IPS-18a (cell line): Measurements from ENCODE around the gene MEX3D.

Experiments
- H3K27ac ChIP-seq: one replicate; pipeline ENCODE4 v1.5.1; 2013; ENCODE audit warnings: low read length
- H3K27me3 ChIP-seq: one replicate; pipeline ENCODE4 v1.6.1; 2013; ENCODE audit warnings: mild to moderate bottlenecking, low read length; ENCODE audit not compliant: control insufficient read depth, insufficient read depth
- H3K36me3 ChIP-seq: one replicate; pipeline ENCODE4 v1.6.1; 2013; ENCODE audit warnings: low read depth, low read length; ENCODE audit not compliant: control insufficient read depth
- H3K4me1 ChIP-seq: one replicate; pipeline ENCODE4 v1.6.1; 2013; ENCODE audit warnings: low read depth, low read length; ENCODE audit not compliant: control insufficient read depth
- H3K4me3 ChIP-seq: one replicate; pipeline ENCODE4 v1.5.1; 2013; ENCODE audit warnings: low read length
- H3K9ac ChIP-seq: one replicate; pipeline ENCODE4 v1.6.1; 2013; ENCODE audit warnings: mild to moderate bottlenecking, low read length, moderate library complexity
- H3K9me3 ChIP-seq: one replicate; pipeline ENCODE4 v1.6.1; 2013; ENCODE audit warnings: low read depth, low read length; ENCODE audit not compliant: control insufficient read depth

Gene MEX3D

DNA sequence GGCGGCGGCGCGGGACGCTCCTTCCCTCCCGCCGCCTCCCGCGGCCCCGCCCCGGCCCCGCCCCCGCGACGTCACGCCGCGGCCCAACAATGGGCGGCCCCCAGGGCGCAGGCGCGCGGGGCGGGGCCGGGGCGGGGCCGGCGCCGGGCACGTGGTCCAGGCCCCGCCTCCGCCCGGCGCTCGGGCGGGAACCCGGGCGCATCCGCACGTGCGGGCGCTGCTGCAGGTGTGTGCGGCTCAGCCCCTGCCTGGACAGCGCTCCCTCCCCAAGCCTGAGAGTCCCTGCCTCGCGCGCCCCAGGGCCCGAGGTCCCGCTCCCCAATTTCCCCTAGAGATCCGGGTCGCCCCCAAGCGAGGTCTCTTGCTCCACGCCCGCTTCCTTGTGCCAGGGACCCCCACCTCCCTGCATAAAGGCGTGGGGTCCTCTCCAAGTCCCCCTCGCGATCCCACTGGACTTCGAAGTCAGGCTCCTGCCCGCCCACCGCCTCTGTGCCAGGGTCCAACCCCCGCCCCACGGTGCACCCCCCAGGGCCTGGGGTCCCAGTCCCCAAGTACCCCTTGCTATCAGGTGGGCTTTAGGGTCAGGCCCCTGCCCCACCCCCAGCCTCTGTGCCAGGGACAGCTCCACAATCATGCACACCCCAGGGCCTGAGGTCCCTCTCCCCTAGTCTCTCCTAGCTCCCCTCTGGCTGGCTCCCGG lies at the start of gene MEX3D:
Gene MEX3D (minus strand): TSS at position 6 of the 700 bp plus-strand sequence. CDS start 267 bp downstream, outside the sequence.
- no peaks in the 10 kb centered on the region for H3K9me3 ChIP-seq
- H3K4me3 ChIP-seq = peak within 1 kb of the TSS; percentile 79
- H3K4me1 ChIP-seq = peaks cover 4% of the 10 kb centered on the region
- H3K27ac ChIP-seq = no peak within 1 kb of the TSS
- H3K36me3 ChIP-seq = peaks cover under 1% of the 10 kb centered on the region
- peak within 1 kb of the TSS; percentile 94 for H3K9ac ChIP-seq
- peaks cover 28% of the 10 kb centered on the region for H3K27me3 ChIP-seq

- Histone ChIP-seq H3K4me3 (no peak overlapping the region), H3K4me1 (no peaks in the 10 kb centered on the region), H3K27ac (no peak overlapping the region), H3K27me3 (no peaks in the 10 kb centered on the region), H3K9me3 (no peaks in the 10 kb centered on the region), H3K36me3 (peaks cover 83% of the 10 kb centered on the region), H3K9ac (no peak overlapping the region)
Measured at GRCh38 chr19:1616875-1617274, 48.8 kb upstream of the MEX3D start.

- Histone ChIP-seq H3K9me3 (no peaks in the 10 kb centered on the region), H3K27me3 (no peaks in the 10 kb centered on the region), H3K9ac (no peak overlapping the region), H3K4me1 (no peaks in the 10 kb centered on the region), H3K4me3 (no peak overlapping the region), H3K27ac (no peak overlapping the region), H3K36me3 (peaks cover 83% of the 10 kb centered on the region)
Measured at GRCh38 chr19:1616396-1616795, 48.3 kb upstream of the MEX3D start.

DNA sequence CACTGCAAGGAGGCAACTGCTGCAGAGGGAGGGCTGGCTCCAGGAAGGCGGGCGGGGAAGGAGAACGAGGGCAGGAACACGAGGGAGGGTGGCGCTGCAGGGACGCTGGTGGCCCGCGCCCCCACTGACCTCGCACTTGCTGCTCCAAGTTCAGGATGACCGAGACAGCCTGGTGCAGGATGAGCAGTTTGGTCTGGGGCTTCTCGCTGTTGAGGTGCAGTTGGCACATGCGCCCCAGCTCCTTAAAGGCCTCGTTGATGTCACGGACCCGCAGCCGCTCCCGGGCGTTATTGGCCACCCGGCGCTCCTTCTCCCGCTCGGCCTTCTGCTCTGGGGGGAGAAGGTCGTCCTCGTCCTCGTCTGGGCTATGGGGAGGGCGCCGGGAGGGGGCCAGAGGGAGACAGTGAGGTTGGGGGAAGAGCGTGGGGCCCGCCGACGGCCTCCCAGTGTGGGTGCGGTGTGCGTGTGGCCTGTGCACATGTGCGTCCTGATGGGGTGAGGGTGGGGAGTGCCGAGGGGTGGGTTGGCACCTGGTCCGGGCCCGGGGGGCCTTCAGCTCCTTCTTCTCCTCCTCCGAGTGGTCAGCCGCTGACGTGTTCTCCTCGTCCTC lies 47.1 kb upstream of the MEX3D start:
- Histone ChIP-seq H3K4me1 (no peaks in the 10 kb centered on the region), H3K36me3 (peaks cover 84% of the 10 kb centered on the region), H3K27ac (no peak overlapping the region), H3K27me3 (no peaks in the 10 kb centered on the region), H3K9me3 (no peaks in the 10 kb centered on the region), H3K4me3 (no peak overlapping the region), H3K9ac (no peak overlapping the region)

- no peaks in the 10 kb centered on the region for H3K27me3 ChIP-seq
- no peak overlapping the region for H3K4me3 ChIP-seq
- no peaks in the 10 kb centered on the region for H3K4me1 ChIP-seq
- H3K36me3 ChIP-seq = peaks cover 81% of the 10 kb centered on the region
- H3K9ac ChIP-seq = no peak overlapping the region
- H3K9me3 ChIP-seq = no peaks in the 10 kb centered on the region
- H3K27ac ChIP-seq = no peak overlapping the region
Measured at GRCh38 chr19:1613808-1614570, 45.9 kb upstream of the MEX3D start.

DNA sequence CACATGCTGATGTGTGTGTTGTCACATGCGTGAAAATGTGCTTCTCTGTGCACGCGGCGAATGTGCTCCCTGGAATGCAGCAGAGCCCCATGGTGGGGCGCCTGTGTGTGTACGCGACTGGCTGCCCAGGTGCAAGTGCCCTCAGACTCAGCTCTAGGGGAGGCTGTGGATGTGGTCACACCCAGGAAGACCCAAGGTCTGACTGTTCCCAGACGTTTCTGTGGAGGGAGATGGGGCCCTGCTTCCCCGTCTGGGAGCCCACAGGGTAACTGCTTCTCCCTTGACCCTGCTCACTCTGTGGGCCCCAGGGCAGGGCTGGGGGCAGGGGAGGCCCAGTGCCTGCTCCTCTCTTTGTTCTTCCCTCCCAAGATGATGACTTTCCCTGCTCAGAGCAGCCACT lies 45.0 kb upstream of the MEX3D start:
- H3K4me3 ChIP-seq = no peak overlapping the region
- H3K36me3 ChIP-seq = peaks cover 79% of the 10 kb centered on the region
- no peaks in the 10 kb centered on the region for H3K4me1 ChIP-seq
- no peaks in the 10 kb centered on the region for H3K9me3 ChIP-seq
- no peak overlapping the region for H3K9ac ChIP-seq
- no peak overlapping the region for H3K27ac ChIP-seq
- no peaks in the 10 kb centered on the region for H3K27me3 ChIP-seq

GRCh38 chr19:1612114-1613086 lies 44.3 kb upstream of the MEX3D start:
- Histone ChIP-seq H3K27ac (no peak overlapping the region), H3K27me3 (no peaks in the 10 kb centered on the region), H3K9me3 (no peaks in the 10 kb centered on the region), H3K36me3 (peaks cover 72% of the 10 kb centered on the region), H3K4me3 (no peak overlapping the region), H3K9ac (no peak overlapping the region), H3K4me1 (no peaks in the 10 kb centered on the region)

- Histone ChIP-seq H3K27me3 (no peaks in the 10 kb centered on the region), H3K9ac (no peak overlapping the region), H3K4me1 (no peaks in the 10 kb centered on the region), H3K36me3 (peaks cover 62% of the 10 kb centered on the region), H3K27ac (no peak overlapping the region), H3K4me3 (no peak overlapping the region), H3K9me3 (no peaks in the 10 kb centered on the region)
Measured at GRCh38 chr19:1611353-1611752, 43.2 kb upstream of the MEX3D start.

- peaks cover 55% of the 10 kb centered on the region for H3K36me3 ChIP-seq
- H3K4me1 ChIP-seq = peaks cover 3% of the 10 kb centered on the region
- no peak overlapping the region for H3K9ac ChIP-seq
Measured at GRCh38 chr19:1610579-1610978, 42.5 kb upstream of the MEX3D start.

DNA sequence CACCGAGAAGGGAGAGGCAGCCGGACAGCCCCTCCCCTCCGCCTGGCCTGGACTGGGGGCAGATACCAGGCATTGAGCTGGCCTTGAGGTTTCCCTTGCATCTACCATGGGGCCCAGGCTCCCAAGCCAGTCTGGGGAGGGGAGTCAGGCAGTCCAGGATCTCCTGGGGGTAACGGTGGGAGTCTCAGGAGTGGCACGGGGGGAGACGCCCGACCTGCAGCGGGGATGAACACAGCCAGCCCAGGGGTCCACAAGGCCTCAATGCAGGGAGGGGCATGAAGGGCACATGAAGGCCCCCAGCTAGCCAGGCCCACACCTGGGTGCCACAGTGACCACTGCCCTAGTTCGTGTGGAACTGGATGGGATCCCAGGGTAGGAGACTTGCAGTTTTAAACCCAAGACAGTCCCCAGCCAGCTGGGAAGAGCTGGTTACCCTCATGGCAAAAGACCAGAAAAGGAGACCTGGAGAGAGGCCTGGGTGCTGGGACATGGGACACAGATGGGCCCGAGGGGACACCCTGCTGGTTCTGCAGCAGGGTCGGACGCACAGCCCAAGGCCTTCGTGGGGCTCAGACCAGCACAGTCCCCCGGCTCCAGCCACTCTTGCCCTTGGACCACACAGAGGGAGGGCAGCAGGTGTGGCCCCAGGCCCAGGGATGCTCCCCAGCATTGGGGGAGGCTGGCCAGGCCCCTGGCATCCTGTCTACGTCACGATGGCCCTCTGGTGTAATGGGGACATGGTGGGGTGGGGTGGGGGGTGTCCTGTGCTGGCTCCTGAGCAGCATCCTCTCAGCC lies 41.8 kb upstream of the MEX3D start:
- Histone ChIP-seq H3K9ac (no peak overlapping the region), H3K4me3 (no peak overlapping the region), H3K27ac (no peak overlapping the region), H3K27me3 (no peaks in the 10 kb centered on the region), H3K9me3 (no peaks in the 10 kb centered on the region), H3K4me1 (peaks cover 3% of the 10 kb centered on the region), H3K36me3 (peaks cover 51% of the 10 kb centered on the region)

More at GRCh38 chr19:1610579-1610978, 42.5 kb upstream of the MEX3D start:
- no peak overlapping the region for H3K27ac ChIP-seq
- no peak overlapping the region for H3K4me3 ChIP-seq
- H3K9me3 ChIP-seq = no peaks in the 10 kb centered on the region
- no peaks in the 10 kb centered on the region for H3K27me3 ChIP-seq
